ENCODE measurements around the gene NFATC3. TPM values are rescaled to one million over a fixed set of nuclear protein-coding genes. Genes with fewer than 3 reads are reported as not detected.
A peak's percentile ranks its signal among the peaks of the same experiment; 100 is the strongest.

Gene NFATC3
- total RNA-seq, 1 donor from 2014 or later: 33.1 TPM

GRCh38 chr16:68259007-68259825 is 174.0 kb downstream of the NFATC3 start:
- DNase-seq: no peak
- H3K4me3 Mint-ChIP-seq (ENCODE audit: unreplicated experiment): no peak overlapping the region

GRCh38 chr16:68263559-68264127 is 178.5 kb downstream of the NFATC3 start:
- peak overlapping the region; percentile 87 for H3K27ac Mint-ChIP-seq (ENCODE audit: unreplicated experiment)
- H3K36me3 Mint-ChIP-seq (ENCODE audit: unreplicated experiment): no peaks in the 10 kb centered on the region
- H3K27me3 Mint-ChIP-seq (ENCODE audit: unreplicated experiment): peaks cover 13% of the 10 kb centered on the region

More at GRCh38 chr16:68259007-68259825, 174.0 kb downstream of the NFATC3 start:
- Mint-ChIP-seq H3K9me3 (ENCODE audit: unreplicated experiment) (peaks cover 3% of the 10 kb centered on the region), H3K27ac (ENCODE audit: unreplicated experiment) (no peak overlapping the region), H3K36me3 (ENCODE audit: unreplicated experiment) (no peaks in the 10 kb centered on the region), H3K27me3 (ENCODE audit: unreplicated experiment) (peaks cover 3% of the 10 kb centered on the region), H3K4me1 (ENCODE audit: low read depth, unreplicated experiment) (no peaks in the 10 kb centered on the region)
- TF ChIP-seq CTCF (IDR thresholded peaks at IDR 0.05; ENCODE audit: partially characterized antibody, unreplicated experiment): no peak

GRCh38 chr16:68264128-68265077 is 179.2 kb downstream of the NFATC3 start, which contains the start of gene SLC7A6:
Gene SLC7A6, plus strand, starts transcription at chr16:68264526. Its CDS starts 10,201 bp downstream, at chr16:68274727.
- Mint-ChIP-seq H3K27me3 (ENCODE audit: unreplicated experiment) (peaks cover 13% of the 10 kb centered on the region), H3K9me3 (ENCODE audit: unreplicated experiment) (peaks cover 3% of the 10 kb centered on the region), H3K36me3 (ENCODE audit: unreplicated experiment) (no peaks in the 10 kb centered on the region), H3K4me1 (ENCODE audit: low read depth, unreplicated experiment) (peaks cover 25% of the 10 kb centered on the region), H3K4me3 (ENCODE audit: unreplicated experiment) (peak within 1 kb of the TSS; percentile 95), H3K27ac (ENCODE audit: unreplicated experiment) (peak within 1 kb of the TSS; percentile 90)
- peak; percentile 83 for DNase-seq
- TF ChIP-seq CTCF (IDR thresholded peaks at IDR 0.05; ENCODE audit: partially characterized antibody, unreplicated experiment): peak; percentile 78

More at GRCh38 chr16:68263559-68264127, 178.5 kb downstream of the NFATC3 start:
- H3K4me3 Mint-ChIP-seq (ENCODE audit: unreplicated experiment): peak overlapping the region; percentile 90
- peaks cover 20% of the 10 kb centered on the region for H3K4me1 Mint-ChIP-seq (ENCODE audit: low read depth, unreplicated experiment)
- no peak for TF ChIP-seq CTCF (IDR thresholded peaks at IDR 0.05; ENCODE audit: partially characterized antibody, unreplicated experiment)
- H3K9me3 Mint-ChIP-seq (ENCODE audit: unreplicated experiment): peaks cover 3% of the 10 kb centered on the region
- no peak for DNase-seq

- peak overlapping the region; percentile 90 for H3K27ac Mint-ChIP-seq (ENCODE audit: unreplicated experiment)
Observed at GRCh38 chr16:68265078-68265920, 180.1 kb downstream of the NFATC3 start.

More at GRCh38 chr16:68265078-68265920, 180.1 kb downstream of the NFATC3 start:
- Mint-ChIP-seq H3K4me1 (ENCODE audit: low read depth, unreplicated experiment) (peaks cover 25% of the 10 kb centered on the region), H3K9me3 (ENCODE audit: unreplicated experiment) (peaks cover 3% of the 10 kb centered on the region), H3K36me3 (ENCODE audit: unreplicated experiment) (no peaks in the 10 kb centered on the region), H3K27me3 (ENCODE audit: unreplicated experiment) (peaks cover 13% of the 10 kb centered on the region), H3K4me3 (ENCODE audit: unreplicated experiment) (peak overlapping the region; percentile 95)
- TF ChIP-seq CTCF (IDR thresholded peaks at IDR 0.05; ENCODE audit: partially characterized antibody, unreplicated experiment): no peak
- no peak for DNase-seq
